CD14-positive monocyte (primary cell): ENCODE data around the gene TUBB2A. TPM values are rescaled to one million over a fixed set of nuclear protein-coding genes. Genes with fewer than 3 reads are reported as not detected.

Experiments used
- DNase-seq, 3 donors: peaks; one replicate each; pipeline ENCODE4 v3.0.0-alpha.2; 2011 to 2022
- H2AFZ ChIP-seq: 2 replicates; pipeline ENCODE4 v1.6.0; 2012; ENCODE audit warnings: mild to moderate bottlenecking, low read depth, low read length, inconsistent platforms; ENCODE audit not compliant: insufficient read depth, poor library complexity, severe bottlenecking
- H3K27ac ChIP-seq, 2 donors: 1 replicate in 1 of 2; 2 replicates in 1 of 2; pipeline ENCODE4 v1.5.1; 2012 to 2013; ENCODE audit warnings: low read length in 2 of 2, control low read depth in 1 of 2, inconsistent platforms in 1 of 2, low read depth in 1 of 2, mild to moderate bottlenecking in 1 of 2
- H3K27me3 ChIP-seq, 2 donors: one replicate each; pipeline versions ENCODE4 v1.6.0 to v1.6.1; 2011 to 2013; ENCODE audit warnings: low read length in 2 of 2; ENCODE audit not compliant: control insufficient read depth in 2 of 2, insufficient read depth in 2 of 2
- H3K36me3 ChIP-seq, 2 donors: replicated peaks in 1 of 2; 1 replicate in 1 of 2; 2 replicates in 1 of 2; pipeline versions ENCODE4 v1.5.1 to v1.6.1; 2012 to 2013; ENCODE audit warnings: low read length in 2 of 2, control low read depth in 1 of 2, inconsistent platforms in 1 of 2, mild to moderate bottlenecking in 1 of 2; ENCODE audit not compliant: insufficient read depth in 2 of 2, control insufficient read depth in 1 of 2
- H3K4me1 ChIP-seq, 2 donors: 1 replicate in 1 of 2; 2 replicates in 1 of 2; pipeline versions ENCODE4 v1.5.1 to v1.6.1; 2012 to 2013; ENCODE audit warnings: low read length in 2 of 2, control low read depth in 1 of 2, inconsistent platforms in 1 of 2, mild to moderate bottlenecking in 1 of 2, moderate library complexity in 1 of 2; ENCODE audit not compliant: insufficient read depth in 2 of 2, control insufficient read depth in 1 of 2
- H3K4me2 ChIP-seq: replicated peaks from 2 replicates; pipeline ENCODE3; 2012; ENCODE audit warnings: low read length, moderate library complexity, mild to moderate bottlenecking; ENCODE audit not compliant: poor library complexity, severe bottlenecking; ENCODE audit errors: extremely low read depth
- H3K4me3 ChIP-seq, 3 experiments: fragments of 200-600 bp in 1 of 3; sonication (generic) in 1 of 3; replicated peaks in 1 of 3; 1 replicate in 2 of 3; 2 replicates in 1 of 3; pipeline ENCODE4 v1.5.1; 2011 to 2013; ENCODE audit warnings: low read length in 3 of 3, mild to moderate bottlenecking in 3 of 3, control low read depth in 2 of 3, low read depth in 2 of 3, inconsistent platforms in 1 of 3, moderate library complexity in 1 of 3
- H3K79me2 ChIP-seq: 2 replicates; pipeline ENCODE4 v1.6.0; 2012; ENCODE audit warnings: mild to moderate bottlenecking, control low read depth, inconsistent platforms, low read length, moderate library complexity; ENCODE audit not compliant: insufficient read depth
- H3K9ac ChIP-seq: 2 replicates; pipeline ENCODE4 v1.6.0; 2017; ENCODE audit warnings: low read length, mild to moderate bottlenecking; ENCODE audit not compliant: insufficient read depth, poor library complexity, severe bottlenecking
- H3K9me3 ChIP-seq, 2 donors: replicated peaks in 1 of 2; 1 replicate in 1 of 2; 2 replicates in 1 of 2; pipeline versions ENCODE4 v1.5.1 to v1.6.1; 2012 to 2013; ENCODE audit warnings: low read length in 2 of 2, control low read depth in 1 of 2; ENCODE audit not compliant: control insufficient read depth in 1 of 2, insufficient read depth in 1 of 2
- H4K20me1 ChIP-seq: 2 replicates; pipeline ENCODE4 v1.6.0; 2012; ENCODE audit warnings: mild to moderate bottlenecking, low read length, control low read depth, moderate library complexity; ENCODE audit not compliant: insufficient read depth
- H3K27ac Mint-ChIP-seq, 7 donors: one replicate each; pipeline ENCODE4 v1.8.0; 2020; ENCODE audit warnings: mild to moderate bottlenecking in 7 of 7, mixed read lengths in 7 of 7, moderate library complexity in 6 of 7, inconsistent platforms in 2 of 7
- H3K27me3 Mint-ChIP-seq, 3 donors: one replicate each; pipeline ENCODE4 v1.8.0; 2021 to 2022; ENCODE audit warnings: low read depth in 3 of 3, mild to moderate bottlenecking in 3 of 3, mixed read lengths in 3 of 3, moderate library complexity in 3 of 3, inconsistent platforms in 1 of 3
- H3K36me3 Mint-ChIP-seq, 2 donors: one replicate each; pipeline ENCODE4 v1.8.0; 2020; ENCODE audit warnings: mixed read lengths in 2 of 2, inconsistent platforms in 1 of 2, mild to moderate bottlenecking in 1 of 2
- H3K4me1 Mint-ChIP-seq: one replicate; pipeline ENCODE4 v1.8.0; 2020; ENCODE audit warnings: mild to moderate bottlenecking, mixed read lengths
- H3K4me3 Mint-ChIP-seq, 2 donors: one replicate each; pipeline ENCODE4 v1.8.0; 2020; ENCODE audit warnings: mild to moderate bottlenecking in 2 of 2, mixed read lengths in 2 of 2, moderate library complexity in 1 of 2
- H3K9me3 Mint-ChIP-seq, 7 donors: one replicate each; pipeline ENCODE4 v1.8.0; 2020 to 2022; ENCODE audit warnings: mixed read lengths in 7 of 7, mild to moderate bottlenecking in 6 of 7, moderate library complexity in 6 of 7, inconsistent platforms in 2 of 7
- CTCF ChIP-seq: fragments of 200-600 bp; IDR thresholded peaks from one replicate; pipeline ENCODE4 v1.8.0; 2022; ENCODE audit warnings: antibody characterized with exemption, mild to moderate bottlenecking
- WGBS: methylation state at CpG from one replicate; pipeline ENCODE4 v1.1.5; 2013; ENCODE audit warnings: missing lambda C conversion rate; ENCODE audit not compliant: insufficient coverage; 5-methylcytosine and 5-hydroxymethylcytosine counted together
- intact Hi-C, 2 donors: fragments of 100-400 bp; cut with micrococcal nuclease; formaldehyde crosslinking; loops; one replicate each; pipeline versions ENCODE4 v1.15.0 to v1.15.1; 2023
- polyA plus RNA-seq, 3 donors: library from polyadenylated mRNA; depleted of rRNA in 1 of 3; unstranded in 2 of 3; stranded (reverse) in 1 of 3; fragments of 300-500 nt in 2 of 3; fragments of >200 nt in 1 of 3; fragmentation: Illumina TruSeq in 2 of 3; gene quantifications; 1 replicate in 2 of 3; 2 replicates in 1 of 3; pipeline ENCODE4 v1.2.3, GENCODE V29; 2012 to 2021

Gene TUBB2A
- polyA plus RNA-seq, 3 donors, result 2.4 to 74.3 (median 4.2) TPM

GRCh38 chr6:3117912-3118352 is 39.4 kb downstream of the TUBB2A start:
- intact Hi-C loops, result loop anchor here (2.0 to 5.0 kb wide), 6 partner anchors 44 to 1884 kb away; partner anchors contain the start of genes PSMG4 (in 2 of the 2), RIPK1 (in 2 of the 2) and RPP40 (in 1 of the 2)
- Histone ChIP-seq H3K4me2 (peak overlapping the region; percentile 92), H3K9me3 (no peaks in the 10 kb centered on the region), H3K4me3 (peak overlapping the region; percentile 57 to 83 (median 62)), H3K27ac (peak overlapping the region; percentile 87 to 89), H3K27me3 (no peaks in the 10 kb centered on the region), H3K9ac (peak overlapping the region; percentile 84), H3K4me1 (peaks cover 18 to 24% of the 10 kb centered on the region in 2 donors), H4K20me1 (peaks cover 13% of the 10 kb centered on the region), H3K79me2 (no peaks in the 10 kb centered on the region), H2AFZ (peak overlapping the region; percentile 98), H3K36me3 (peaks cover 17 to 27% of the 10 kb centered on the region in 2 donors)
- peaks cover 31% of the 10 kb centered on the region for H3K4me1 Mint-ChIP-seq
- peak overlapping the region; percentile 83 to 92 for H3K4me3 Mint-ChIP-seq
- TF ChIP-seq CTCF, result no peak
- 3% methylated on average over 3 of the region's 8 CpGs for WGBS
- H3K9me3 Mint-ChIP-seq, result no peaks in the 10 kb centered on the region
- peaks cover 25 to 27% of the 10 kb centered on the region in 2 donors for H3K36me3 Mint-ChIP-seq
- H3K27ac Mint-ChIP-seq, result peak overlapping the region; percentile 86 to 97 (median 93)
- H3K27me3 Mint-ChIP-seq, result peaks cover 3 to 9% (median 4%) of the 10 kb centered on the region in 3 donors
- no peak for DNase-seq

GRCh38 chr6:3114377-3114776 is 43.0 kb downstream of the TUBB2A start:
- peaks cover 16 to 23% of the 10 kb centered on the region in 2 donors for H3K4me1 ChIP-seq
- no peaks in the 10 kb centered on the region for H3K27me3 ChIP-seq
- no peak overlapping the region for H2AFZ ChIP-seq
- intact Hi-C loops, result no loop called here
- H3K36me3 ChIP-seq, result peaks cover 47 to 63% of the 10 kb centered on the region in 2 donors
- no peak overlapping the region for H3K27ac Mint-ChIP-seq
- no peaks in the 10 kb centered on the region for H3K9me3 ChIP-seq
- H3K79me2 ChIP-seq, result no peaks in the 10 kb centered on the region
- no peak for TF ChIP-seq CTCF
- no peak overlapping the region for H3K4me2 ChIP-seq
- no peak overlapping the region for H3K27ac ChIP-seq
- H3K9me3 Mint-ChIP-seq, result no peaks in the 10 kb centered on the region
- H3K4me1 Mint-ChIP-seq, result peaks cover 29% of the 10 kb centered on the region
- peaks cover 2 to 4% (median 3%) of the 10 kb centered on the region in 3 donors for H3K27me3 Mint-ChIP-seq
- H3K36me3 Mint-ChIP-seq, result peaks cover 53 to 63% of the 10 kb centered on the region in 2 donors
- WGBS, result 100% methylated on average over 1 of the region's 6 CpGs
- no peak overlapping the region for H3K4me3 Mint-ChIP-seq
- H4K20me1 ChIP-seq, result peaks cover 26% of the 10 kb centered on the region
- no peak overlapping the region for H3K4me3 ChIP-seq
- no peak overlapping the region for H3K9ac ChIP-seq
- no peak for DNase-seq
